ENCODE results near the gene CFAP73. TPM values are rescaled to one million over a fixed set of nuclear protein-coding genes. Genes with fewer than 3 reads are reported as not detected.
"Not testable (repeated sequence)": the region's sequence is repeated elsewhere in the genome, so short reads cannot be mapped to it uniquely, and the experiment has no call there.

The CFAP73 gene
- total RNA-seq, 1 donor from 2014 or later, result not detected

GRCh38 chr12:113113397-113113796 is 36.1 kb upstream of the CFAP73 start:
- no peaks in the 10 kb centered on the region for H3K4me1 Mint-ChIP-seq
- intact Hi-C loops (cut with micrococcal nuclease), result no loop called here
- H3K4me3 Mint-ChIP-seq, result no peak overlapping the region
- no peaks in the 10 kb centered on the region for H3K9me3 Mint-ChIP-seq
- no peaks in the 10 kb centered on the region for H3K27me3 Mint-ChIP-seq
- no peaks in the 10 kb centered on the region for H3K36me3 Mint-ChIP-seq (ENCODE audit: low read depth)
- DNase-seq, result no peak
- H3K27ac Mint-ChIP-seq, result no peak overlapping the region

GRCh38 chr12:113114447-113115178 is 34.9 kb upstream of the CFAP73 start:
- Mint-ChIP-seq H3K27me3 (no peaks in the 10 kb centered on the region), H3K27ac (no peak overlapping the region), H3K9me3 (no peaks in the 10 kb centered on the region), H3K4me3 (no peak overlapping the region), H3K4me1 (no peaks in the 10 kb centered on the region), H3K36me3 (ENCODE audit: low read depth) (no peaks in the 10 kb centered on the region)
- DNase-seq, result no peak
- intact Hi-C loops (cut with micrococcal nuclease), result no loop called here

- H3K36me3 Mint-ChIP-seq (ENCODE audit: low read depth), result no peaks in the 10 kb centered on the region
- H3K4me1 Mint-ChIP-seq, result no peaks in the 10 kb centered on the region
- H3K9me3 Mint-ChIP-seq, result no peaks in the 10 kb centered on the region
- H3K27me3 Mint-ChIP-seq, result no peaks in the 10 kb centered on the region
- no peak overlapping the region for H3K27ac Mint-ChIP-seq
- intact Hi-C loops (cut with micrococcal nuclease), result no loop called here
- H3K4me3 Mint-ChIP-seq, result no peak overlapping the region
- no peak for DNase-seq
Observed at GRCh38 chr12:113115455-113116126, 33.9 kb upstream of the CFAP73 start.

GRCh38 chr12:113116875-113117274 is 32.6 kb upstream of the CFAP73 start:
- no peak for DNase-seq
- no peak overlapping the region for H3K27ac Mint-ChIP-seq
- no peaks in the 10 kb centered on the region for H3K36me3 Mint-ChIP-seq (ENCODE audit: low read depth)
- intact Hi-C loops (cut with micrococcal nuclease), result no loop called here
- H3K9me3 Mint-ChIP-seq, result no peaks in the 10 kb centered on the region
- no peaks in the 10 kb centered on the region for H3K27me3 Mint-ChIP-seq
- no peak overlapping the region for H3K4me3 Mint-ChIP-seq
- no peaks in the 10 kb centered on the region for H3K4me1 Mint-ChIP-seq

GRCh38 chr12:113117684-113118083 is 31.8 kb upstream of the CFAP73 start:
- H3K4me1 Mint-ChIP-seq; H3K9me3 Mint-ChIP-seq; DNase-seq; H3K27me3 Mint-ChIP-seq; intact Hi-C loops (cut with micrococcal nuclease); H3K36me3 Mint-ChIP-seq (ENCODE audit: low read depth); H3K27ac Mint-ChIP-seq; H3K4me3 Mint-ChIP-seq: not testable (repeated sequence)

- Mint-ChIP-seq H3K27ac (no peak overlapping the region), H3K4me3 (no peak overlapping the region), H3K9me3 (peaks cover 4% of the 10 kb centered on the region), H3K27me3 (no peaks in the 10 kb centered on the region), H3K4me1 (no peaks in the 10 kb centered on the region), H3K36me3 (ENCODE audit: low read depth) (no peaks in the 10 kb centered on the region)
- DNase-seq, result no peak
- intact Hi-C loops (cut with micrococcal nuclease), result no loop called here
Observed at GRCh38 chr12:113118142-113118541, 31.4 kb upstream of the CFAP73 start.

- Mint-ChIP-seq H3K27ac (no peak overlapping the region), H3K27me3 (no peaks in the 10 kb centered on the region), H3K36me3 (ENCODE audit: low read depth) (no peaks in the 10 kb centered on the region), H3K4me1 (no peaks in the 10 kb centered on the region), H3K9me3 (peaks cover 7% of the 10 kb centered on the region), H3K4me3 (no peak overlapping the region)
- intact Hi-C loops (cut with micrococcal nuclease), result no loop called here
- DNase-seq, result no peak
Observed at GRCh38 chr12:113119980-113120669, 29.4 kb upstream of the CFAP73 start.

GRCh38 chr12:113120670-113121370 is 28.7 kb upstream of the CFAP73 start:
- Mint-ChIP-seq H3K4me1 (no peaks in the 10 kb centered on the region), H3K4me3 (no peak overlapping the region), H3K9me3 (peaks cover 7% of the 10 kb centered on the region), H3K36me3 (ENCODE audit: low read depth) (no peaks in the 10 kb centered on the region), H3K27ac (no peak overlapping the region), H3K27me3 (no peaks in the 10 kb centered on the region)
- intact Hi-C loops (cut with micrococcal nuclease), result no loop called here
- DNase-seq, result no peak

GRCh38 chr12:113127791-113128199 is 21.7 kb upstream of the CFAP73 start:
- no peak for DNase-seq
- Mint-ChIP-seq H3K27ac (no peak overlapping the region), H3K4me3 (no peak overlapping the region), H3K9me3 (peaks cover 6% of the 10 kb centered on the region), H3K36me3 (ENCODE audit: low read depth) (no peaks in the 10 kb centered on the region), H3K27me3 (no peaks in the 10 kb centered on the region), H3K4me1 (no peaks in the 10 kb centered on the region)
- intact Hi-C loops (cut with micrococcal nuclease), result no loop called here

GRCh38 chr12:113128802-113129663 is 20.5 kb upstream of the CFAP73 start:
- H3K27ac Mint-ChIP-seq, result no peak overlapping the region
- H3K36me3 Mint-ChIP-seq (ENCODE audit: low read depth), result no peaks in the 10 kb centered on the region

GRCh38 chr12:113129664-113130456 is 19.7 kb upstream of the CFAP73 start:
- H3K4me1 Mint-ChIP-seq, result no peaks in the 10 kb centered on the region
- intact Hi-C loops (cut with micrococcal nuclease), result loop anchor here (5.0 kb wide), 1 partner anchor 33 kb away; no protein-coding TSS in a partner anchor
- no peaks in the 10 kb centered on the region for H3K36me3 Mint-ChIP-seq (ENCODE audit: low read depth)
- no peak overlapping the region for H3K4me3 Mint-ChIP-seq
- H3K27ac Mint-ChIP-seq, result no peak overlapping the region
- no peak for DNase-seq
- no peaks in the 10 kb centered on the region for H3K9me3 Mint-ChIP-seq
- no peaks in the 10 kb centered on the region for H3K27me3 Mint-ChIP-seq

More at GRCh38 chr12:113128802-113129663, 20.5 kb upstream of the CFAP73 start:
- DNase-seq, result no peak
- H3K27me3 Mint-ChIP-seq, result no peaks in the 10 kb centered on the region
- H3K9me3 Mint-ChIP-seq, result no peaks in the 10 kb centered on the region
- H3K4me3 Mint-ChIP-seq, result no peak overlapping the region
- H3K4me1 Mint-ChIP-seq, result no peaks in the 10 kb centered on the region
- intact Hi-C loops (cut with micrococcal nuclease), result no loop called here

GRCh38 chr12:113130457-113131135 is 18.9 kb upstream of the CFAP73 start:
- peaks cover 2% of the 10 kb centered on the region for H3K4me1 Mint-ChIP-seq
- intact Hi-C loops (cut with micrococcal nuclease), result loop anchor here (5.0 kb wide), 1 partner anchor 33 kb away; no protein-coding TSS in a partner anchor
- H3K36me3 Mint-ChIP-seq (ENCODE audit: low read depth), result no peaks in the 10 kb centered on the region

More at GRCh38 chr12:113130457-113131135, 18.9 kb upstream of the CFAP73 start:
- Mint-ChIP-seq H3K27ac (no peak overlapping the region), H3K4me3 (no peak overlapping the region), H3K9me3 (no peaks in the 10 kb centered on the region), H3K27me3 (no peaks in the 10 kb centered on the region)
- DNase-seq, result no peak

Data from activated CD4-positive, alpha-beta T cell treated with anti-CD3 and anti-CD28 coated beads, Interleukin-2, amount 10 ng/mL, durations not matched to agents 24 days and 14 days (primary cell).